ENCODE data around the gene TBX6. TPM values are rescaled to one million over a fixed set of nuclear protein-coding genes. Genes with fewer than 3 reads are reported as not detected.

The TBX6 gene
- total RNA-seq, 1 donor from 2014 or later, result 0.54 TPM

GRCh38 chr16:30088832-30089624 lies 2.7 kb downstream of the TBX6 start:
- intact Hi-C loops (cut with micrococcal nuclease), result no loop called here

DNA sequence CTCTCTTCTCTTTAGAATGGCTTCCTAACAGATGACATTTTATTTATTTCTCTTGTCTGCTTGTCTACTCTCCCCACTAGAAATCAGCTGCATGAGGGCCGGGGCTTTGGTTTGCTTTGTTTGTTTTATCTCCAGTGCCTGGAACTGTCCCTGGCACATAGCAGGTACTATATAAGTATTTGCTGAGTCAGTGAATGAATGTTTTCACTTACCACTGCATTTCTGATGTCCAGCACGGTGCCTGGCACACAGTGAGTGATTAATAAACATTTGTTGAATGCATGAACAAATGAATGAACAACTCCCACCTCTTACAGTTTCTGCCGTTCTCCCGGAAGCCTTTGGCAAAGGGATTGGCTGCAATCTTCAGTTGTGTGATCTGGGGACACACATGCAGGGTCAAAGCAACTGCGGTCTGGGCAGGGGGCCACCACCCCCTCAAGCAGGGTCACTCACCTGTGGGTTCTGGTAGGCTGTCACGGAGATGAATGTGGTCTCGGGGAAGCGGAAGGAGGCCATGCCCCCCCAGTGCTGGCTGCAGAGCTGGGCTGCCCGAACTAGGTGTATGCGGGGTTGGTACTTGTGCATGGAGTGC lies 3.4 kb downstream of the TBX6 start:
- intact Hi-C loops (cut with micrococcal nuclease), result no loop called here

- intact Hi-C loops (cut with micrococcal nuclease), result no loop called here
These were observed 4.4 kb downstream of the TBX6 start for GRCh38 chr16:30087181-30087898.

GRCh38 chr16:30086291-30087140 lies 5.2 kb downstream of the TBX6 start:
- intact Hi-C loops (cut with micrococcal nuclease), result no loop called here

GRCh38 chr16:30085820-30086219 lies 5.9 kb downstream of the TBX6 start:
- intact Hi-C loops (cut with micrococcal nuclease), result no loop called here

DNA sequence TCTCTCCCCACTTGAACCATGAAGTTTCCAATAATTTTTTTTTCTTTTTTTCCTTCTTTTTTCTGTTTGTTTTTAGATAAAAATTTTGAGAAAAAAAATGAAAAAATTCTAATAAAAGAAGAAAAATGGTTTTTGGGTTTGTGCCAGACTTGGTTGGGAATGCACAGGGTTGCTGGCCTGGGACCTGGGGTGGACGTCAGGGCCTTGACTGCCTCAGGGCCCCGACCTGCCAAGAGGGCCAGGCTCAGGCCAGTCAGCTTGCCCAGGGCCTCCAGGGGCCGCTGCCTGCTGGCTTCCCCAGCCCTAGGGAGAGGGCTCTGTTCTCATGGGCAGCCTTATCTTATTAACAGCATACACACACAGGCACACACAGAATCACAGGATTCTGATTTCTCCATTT lies 6.5 kb downstream of the TBX6 start:
- intact Hi-C loops (cut with micrococcal nuclease), result no loop called here

DNA sequence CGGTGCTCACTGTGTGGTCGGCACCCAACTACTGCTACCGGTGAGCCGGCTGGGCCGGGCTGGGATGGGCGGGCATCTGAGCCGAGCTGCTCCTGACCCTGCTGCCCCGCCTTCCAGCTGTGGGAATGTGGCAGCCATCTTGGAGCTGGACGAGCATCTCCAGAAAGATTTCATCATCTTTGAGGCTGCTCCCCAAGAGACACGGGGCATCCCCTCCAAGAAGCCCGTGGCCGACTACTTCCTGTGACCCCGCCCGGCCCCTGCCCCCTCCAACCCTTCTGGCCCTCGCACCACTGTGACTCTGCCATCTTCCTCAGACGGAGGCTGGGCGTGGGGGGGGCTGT lies 6.9 kb downstream of the TBX6 start:
- intact Hi-C loops (cut with micrococcal nuclease), result no loop called here

GRCh38 chr16:30084096-30084815 lies 7.5 kb downstream of the TBX6 start:
- intact Hi-C loops (cut with micrococcal nuclease), result no loop called here

DNA sequence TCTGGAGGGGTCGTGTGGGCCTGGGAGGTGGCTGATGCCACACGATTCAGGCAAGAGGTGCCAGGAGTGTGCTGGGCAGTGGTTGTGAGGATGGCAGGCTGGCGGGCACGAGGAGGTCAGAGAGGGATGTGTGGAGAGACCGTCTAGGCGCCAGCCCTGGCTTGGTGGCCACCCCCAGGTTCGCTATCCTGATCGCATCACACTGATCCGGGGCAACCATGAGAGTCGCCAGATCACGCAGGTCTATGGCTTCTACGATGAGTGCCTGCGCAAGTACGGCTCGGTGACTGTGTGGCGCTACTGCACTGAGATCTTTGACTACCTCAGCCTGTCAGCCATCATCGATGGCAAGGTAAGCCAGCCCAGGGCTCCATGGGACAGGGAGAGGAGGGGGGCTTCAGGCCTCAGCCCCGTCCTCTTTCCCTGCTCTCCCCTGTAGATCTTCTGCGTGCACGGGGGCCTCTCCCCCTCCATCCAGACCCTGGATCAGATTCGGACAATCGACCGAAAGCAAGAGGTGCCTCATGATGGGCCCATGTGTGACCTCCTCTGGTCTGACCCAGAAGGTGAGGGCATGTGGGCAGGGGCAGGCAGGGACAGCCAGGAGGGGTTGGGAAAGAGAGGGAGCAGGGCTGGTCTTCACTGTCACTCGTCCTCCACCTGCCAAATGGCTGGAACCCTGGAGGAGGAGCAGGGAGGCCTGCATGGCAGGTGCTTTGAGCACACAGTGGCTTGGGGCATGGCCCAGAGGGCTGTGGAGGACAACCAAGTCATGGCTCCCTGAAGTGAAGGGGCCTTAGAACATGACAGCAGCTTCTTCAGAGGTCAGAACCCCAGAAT lies 8.3 kb downstream of the TBX6 start:
- intact Hi-C loops (cut with micrococcal nuclease), result no loop called here

DNA sequence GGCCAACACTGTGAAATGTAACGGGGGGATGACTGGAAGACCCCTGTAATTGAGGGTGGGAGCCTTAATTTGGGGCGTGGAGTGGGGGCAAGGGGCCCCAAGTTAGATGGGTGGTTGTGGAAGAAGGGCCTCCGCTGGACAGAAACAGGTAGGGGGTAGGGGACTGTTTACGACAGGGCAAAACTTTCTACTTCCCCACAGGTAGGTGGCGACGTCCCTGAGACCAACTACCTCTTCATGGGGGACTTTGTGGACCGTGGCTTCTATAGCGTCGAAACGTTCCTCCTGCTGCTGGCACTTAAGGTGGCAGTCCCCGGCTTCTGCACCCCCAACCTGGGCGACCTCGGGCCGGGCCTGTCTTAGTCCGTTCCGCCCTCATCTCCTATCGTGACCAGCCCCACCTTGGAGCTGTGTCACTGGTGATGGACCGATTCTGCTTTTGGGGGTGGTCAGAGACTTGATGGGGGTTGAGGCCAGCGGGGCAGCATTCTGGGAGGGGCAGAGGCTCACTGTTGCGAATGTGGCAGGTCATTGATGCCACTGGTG lies 9.1 kb downstream of the TBX6 start:
- intact Hi-C loops (cut with micrococcal nuclease), result no loop called here

DNA sequence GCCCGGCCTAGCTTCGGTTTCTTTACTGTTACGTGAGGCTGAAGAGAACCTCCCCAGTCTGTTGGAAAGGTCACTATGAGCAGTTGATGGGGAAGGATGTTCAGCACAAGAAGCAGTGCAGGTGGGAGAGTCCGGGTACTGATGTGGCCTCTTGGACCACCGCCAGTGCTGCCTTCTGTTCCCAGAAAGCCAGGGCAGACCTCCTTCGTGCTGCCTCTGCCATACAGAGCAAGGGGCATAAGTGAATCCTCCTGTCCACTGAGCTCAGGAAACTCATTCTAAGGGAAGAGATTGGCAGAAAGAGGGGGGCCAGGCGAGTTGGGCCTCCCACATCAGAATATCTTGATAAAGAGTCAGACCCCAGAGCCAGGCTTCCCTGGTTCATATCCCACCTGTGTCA lies 12.2 kb downstream of the TBX6 start:
- intact Hi-C loops (cut with micrococcal nuclease), result no loop called here

GRCh38 chr16:30078744-30079143 lies 13.0 kb downstream of the TBX6 start:
- intact Hi-C loops (cut with micrococcal nuclease), result no loop called here

DNA sequence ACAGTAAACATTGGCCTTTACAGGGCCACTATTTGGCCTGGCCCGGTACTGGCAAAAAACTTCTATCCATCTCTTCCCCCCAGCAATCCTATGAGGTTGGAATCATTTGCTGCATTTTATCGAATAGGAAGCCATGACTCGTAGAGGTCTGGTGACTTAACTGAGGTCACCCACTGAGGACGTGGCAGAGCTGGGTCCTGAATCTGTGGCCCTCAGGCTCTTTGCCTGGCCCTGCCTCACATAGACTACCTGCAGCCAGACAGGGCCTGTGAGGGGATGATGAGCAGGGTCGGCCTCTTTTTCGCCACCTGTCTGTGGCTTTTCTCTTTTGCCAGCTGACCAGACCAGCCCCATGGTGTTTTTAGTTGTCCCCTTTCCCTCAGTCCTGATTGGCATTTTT lies 14.1 kb downstream of the TBX6 start:
- intact Hi-C loops (cut with micrococcal nuclease), result loop anchor here (2.0 kb wide), 1 partner anchor 45 kb away; the partner anchor contains the start of gene MAPK3

GRCh38 chr16:30076276-30076791 lies 15.4 kb downstream of the TBX6 start:
- intact Hi-C loops (cut with micrococcal nuclease), result loop anchor here (1.0 to 2.0 kb wide), 4 partner anchors 16 to 622 kb away; partner anchors contain the start of genes MAPK3 and YPEL3

DNA sequence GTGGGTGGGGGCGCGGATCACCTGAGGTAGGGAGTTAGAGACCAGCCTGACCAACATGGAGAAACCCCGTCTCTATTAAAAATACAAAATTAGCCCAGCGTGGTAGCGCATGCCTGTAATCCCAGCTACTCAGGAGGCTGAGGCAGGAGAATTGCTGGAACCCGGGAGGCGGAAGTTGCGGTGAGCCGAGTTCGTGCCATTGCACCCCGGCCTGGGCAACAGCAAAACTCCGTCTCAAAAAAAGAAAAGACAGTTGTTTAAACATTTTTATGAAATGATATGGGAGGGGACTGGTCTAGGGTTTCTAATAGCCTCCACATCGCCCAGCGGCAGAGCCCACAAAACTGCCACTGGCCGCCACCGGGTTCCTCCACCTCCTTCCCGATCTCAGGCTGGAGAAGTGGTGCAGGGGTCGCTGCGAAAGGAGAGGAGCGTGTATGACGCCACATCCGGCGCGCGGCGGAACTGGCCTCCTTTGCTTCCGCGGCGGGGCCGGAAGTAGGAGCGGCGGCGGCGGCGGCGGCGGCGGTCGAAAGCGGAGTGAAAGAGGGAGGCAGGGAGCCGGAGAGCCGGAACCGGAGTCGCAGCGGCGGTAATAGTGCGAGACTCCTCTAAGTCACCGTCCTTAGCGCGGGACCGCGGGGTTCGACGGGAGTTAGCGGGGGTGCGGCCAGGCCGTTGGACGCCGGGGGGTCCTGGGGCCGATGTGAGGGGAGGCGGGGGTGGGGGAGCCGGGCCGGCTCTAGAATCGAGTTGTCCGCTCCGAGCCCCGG lies 16.0 kb downstream of the TBX6 start, which contains the start of gene PPP4C:
PPP4C (plus strand) TSS at position 492 of the 773 bp plus-strand sequence. CDS start 384 bp downstream, outside the sequence.
- intact Hi-C loops (cut with micrococcal nuclease), result loop anchor here (1.0 to 2.0 kb wide), 5 partner anchors 10 to 623 kb away; partner anchors contain the start of genes ALDOA, MAPK3 and YPEL3

GRCh38 chr16:30070490-30070889 lies 21.2 kb downstream of the TBX6 start:
- intact Hi-C loops (cut with micrococcal nuclease), result no loop called here

- intact Hi-C loops (cut with micrococcal nuclease), result loop anchor here (5.0 kb wide), 2 partner anchors 287 to 402 kb away; partner anchors contain the start of genes CD2BP2 and ITGAL
These were observed 21.9 kb downstream of the TBX6 start for GRCh38 chr16:30069611-30070462.
